ENCODE results near the gene OCA2.

OCA2 gene

DNA sequence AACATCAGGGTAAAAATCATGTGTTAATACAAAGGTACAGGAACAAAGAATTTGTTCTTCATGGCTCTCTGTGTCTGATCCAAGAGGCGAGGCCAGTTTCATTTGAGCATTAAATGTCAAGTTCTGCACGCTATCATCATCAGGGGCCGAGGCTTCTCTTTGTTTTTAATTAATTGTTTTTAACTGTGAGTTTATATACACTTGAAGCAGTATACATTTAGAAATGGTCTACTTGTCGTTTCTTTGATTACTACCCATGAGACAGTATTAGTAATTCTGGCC lies 21.2 kb upstream of the OCA2 start:
- TF ChIP-seq, protein P1, sequence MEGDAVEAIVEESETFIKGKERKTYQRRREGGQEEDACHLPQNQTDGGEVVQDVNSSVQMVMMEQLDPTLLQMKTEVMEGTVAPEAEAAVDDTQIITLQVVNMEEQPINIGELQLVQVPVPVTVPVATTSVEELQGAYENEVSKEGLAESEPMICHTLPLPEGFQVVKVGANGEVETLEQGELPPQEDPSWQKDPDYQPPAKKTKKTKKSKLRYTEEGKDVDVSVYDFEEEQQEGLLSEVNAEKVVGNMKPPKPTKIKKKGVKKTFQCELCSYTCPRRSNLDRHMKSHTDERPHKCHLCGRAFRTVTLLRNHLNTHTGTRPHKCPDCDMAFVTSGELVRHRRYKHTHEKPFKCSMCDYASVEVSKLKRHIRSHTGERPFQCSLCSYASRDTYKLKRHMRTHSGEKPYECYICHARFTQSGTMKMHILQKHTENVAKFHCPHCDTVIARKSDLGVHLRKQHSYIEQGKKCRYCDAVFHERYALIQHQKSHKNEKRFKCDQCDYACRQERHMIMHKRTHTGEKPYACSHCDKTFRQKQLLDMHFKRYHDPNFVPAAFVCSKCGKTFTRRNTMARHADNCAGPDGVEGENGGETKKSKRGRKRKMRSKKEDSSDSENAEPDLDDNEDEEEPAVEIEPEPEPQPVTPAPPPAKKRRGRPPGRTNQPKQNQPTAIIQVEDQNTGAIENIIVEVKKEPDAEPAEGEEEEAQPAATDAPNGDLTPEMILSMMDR (IDR thresholded peaks at IDR 0.05; ENCODE audit: low read depth, low read length) = no peak
- TF ChIP-seq, protein P2, sequence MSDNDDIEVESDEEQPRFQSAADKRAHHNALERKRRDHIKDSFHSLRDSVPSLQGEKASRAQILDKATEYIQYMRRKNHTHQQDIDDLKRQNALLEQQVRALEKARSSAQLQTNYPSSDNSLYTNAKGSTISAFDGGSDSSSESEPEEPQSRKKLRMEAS (IDR thresholded peaks at IDR 0.05; ENCODE audit: low read depth, low read length) = no peak
- TF ChIP-seq POLR2A (IDR thresholded peaks at IDR 0.05; ENCODE audit: extremely low read depth, insufficient read length) (no peak), MYC (IDR thresholded peaks at IDR 0.05; ENCODE audit: low read depth, low read length) (no peak)
- H3K4me3 ChIP-seq (ENCODE audit: low read depth, low read length) = no peak overlapping the region
- DNase-seq (ENCODE audit: low read depth) = no peak

DNA sequence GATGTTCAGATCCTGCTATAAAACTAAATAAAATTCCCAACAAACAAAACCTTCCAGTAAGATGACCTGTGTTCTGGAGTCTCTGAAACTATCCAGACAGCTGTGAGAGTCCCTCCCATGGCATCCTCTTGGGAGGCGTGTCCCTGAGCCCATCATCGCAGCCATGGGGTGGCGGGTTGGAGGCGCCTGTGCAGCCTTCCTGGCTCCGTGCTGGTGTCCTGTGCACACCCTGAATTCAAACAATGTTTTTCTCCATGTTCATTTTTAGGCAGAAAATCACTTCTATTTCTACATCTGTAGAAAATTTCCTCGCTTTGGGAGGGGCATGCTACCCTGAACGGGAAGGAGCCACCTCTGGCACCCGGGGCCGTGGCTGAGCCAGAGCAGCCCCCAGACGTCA lies 19.4 kb upstream of the OCA2 start:
- TF ChIP-seq, protein P1 (IDR thresholded peaks at IDR 0.05; ENCODE audit: low read depth, low read length) = no peak
- TF ChIP-seq POLR2A (IDR thresholded peaks at IDR 0.05; ENCODE audit: extremely low read depth, insufficient read length) = no peak
- TF ChIP-seq, protein P2 (IDR thresholded peaks at IDR 0.05; ENCODE audit: low read depth, low read length) = no peak
- no peak for TF ChIP-seq MYC (IDR thresholded peaks at IDR 0.05; ENCODE audit: low read depth, low read length)
- DNase-seq (ENCODE audit: low read depth) = no peak
- H3K4me3 ChIP-seq (ENCODE audit: low read depth, low read length) = no peak overlapping the region

DNA sequence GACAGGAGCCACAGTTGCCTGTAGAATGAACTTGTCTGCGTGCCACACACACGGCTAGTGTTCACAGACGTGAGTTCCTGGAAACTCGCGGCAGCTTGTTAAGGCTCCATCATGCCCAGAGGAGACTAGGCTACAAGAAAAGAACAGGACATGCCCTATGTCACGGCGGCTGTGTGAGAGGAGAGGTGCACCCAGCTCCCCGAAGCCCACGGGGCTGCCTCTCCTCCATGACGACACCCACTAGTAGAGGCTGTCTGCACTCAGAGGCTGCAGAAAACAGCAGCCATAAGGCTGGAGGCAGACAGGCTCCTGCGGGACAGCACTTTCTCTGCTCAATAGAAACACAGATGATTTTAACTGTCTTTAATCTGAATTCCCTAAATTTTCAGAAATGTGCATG lies 19.0 kb upstream of the OCA2 start:
- TF ChIP-seq, protein P2 (IDR thresholded peaks at IDR 0.05; ENCODE audit: low read depth, low read length) = no peak
- TF ChIP-seq POLR2A (IDR thresholded peaks at IDR 0.05; ENCODE audit: extremely low read depth, insufficient read length) = no peak
- no peak for TF ChIP-seq MYC (IDR thresholded peaks at IDR 0.05; ENCODE audit: low read depth, low read length)
- TF ChIP-seq, protein P1 (IDR thresholded peaks at IDR 0.05; ENCODE audit: low read depth, low read length) = no peak
- no peak overlapping the region for H3K4me3 ChIP-seq (ENCODE audit: low read depth, low read length)

DNA sequence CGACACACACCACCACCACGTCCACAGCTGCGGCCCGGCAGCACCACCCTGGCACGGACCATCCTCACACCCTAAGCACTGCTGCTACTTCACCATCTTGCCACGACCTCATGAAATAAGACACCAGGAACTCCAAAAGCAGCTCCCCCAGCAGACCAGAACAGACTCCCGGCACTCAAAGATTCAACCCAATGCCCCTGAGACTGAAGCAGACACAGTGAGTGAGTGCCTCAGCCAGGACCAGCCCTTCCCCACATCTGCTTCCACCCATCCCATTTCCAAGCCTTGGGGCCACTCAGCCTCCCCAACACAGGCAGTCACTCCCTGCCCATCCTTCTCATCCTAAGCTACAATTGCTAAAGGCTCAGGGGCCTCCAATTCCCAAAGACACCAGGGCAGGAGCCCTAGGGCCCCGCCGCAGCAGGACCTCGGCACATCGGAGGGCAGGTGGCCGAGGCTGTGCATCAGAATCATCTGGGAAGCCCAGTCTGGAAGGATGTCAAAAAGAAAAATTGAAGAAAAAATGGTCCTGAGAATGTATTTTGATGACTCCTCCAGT lies 18.4 kb upstream of the OCA2 start:
- TF ChIP-seq POLR2A (IDR thresholded peaks at IDR 0.05; ENCODE audit: extremely low read depth, insufficient read length) (no peak), MYC (IDR thresholded peaks at IDR 0.05; ENCODE audit: low read depth, low read length) (no peak)
- TF ChIP-seq, protein P1 (IDR thresholded peaks at IDR 0.05; ENCODE audit: low read depth, low read length) = no peak
- TF ChIP-seq, protein P2 (IDR thresholded peaks at IDR 0.05; ENCODE audit: low read depth, low read length) = no peak
- DNase-seq (ENCODE audit: low read depth) = no peak
- no peak overlapping the region for H3K4me3 ChIP-seq (ENCODE audit: low read depth, low read length)

More for the DNA sequence above, 19.0 kb upstream of the OCA2 start:
- DNase-seq (ENCODE audit: low read depth) = no peak

DNA sequence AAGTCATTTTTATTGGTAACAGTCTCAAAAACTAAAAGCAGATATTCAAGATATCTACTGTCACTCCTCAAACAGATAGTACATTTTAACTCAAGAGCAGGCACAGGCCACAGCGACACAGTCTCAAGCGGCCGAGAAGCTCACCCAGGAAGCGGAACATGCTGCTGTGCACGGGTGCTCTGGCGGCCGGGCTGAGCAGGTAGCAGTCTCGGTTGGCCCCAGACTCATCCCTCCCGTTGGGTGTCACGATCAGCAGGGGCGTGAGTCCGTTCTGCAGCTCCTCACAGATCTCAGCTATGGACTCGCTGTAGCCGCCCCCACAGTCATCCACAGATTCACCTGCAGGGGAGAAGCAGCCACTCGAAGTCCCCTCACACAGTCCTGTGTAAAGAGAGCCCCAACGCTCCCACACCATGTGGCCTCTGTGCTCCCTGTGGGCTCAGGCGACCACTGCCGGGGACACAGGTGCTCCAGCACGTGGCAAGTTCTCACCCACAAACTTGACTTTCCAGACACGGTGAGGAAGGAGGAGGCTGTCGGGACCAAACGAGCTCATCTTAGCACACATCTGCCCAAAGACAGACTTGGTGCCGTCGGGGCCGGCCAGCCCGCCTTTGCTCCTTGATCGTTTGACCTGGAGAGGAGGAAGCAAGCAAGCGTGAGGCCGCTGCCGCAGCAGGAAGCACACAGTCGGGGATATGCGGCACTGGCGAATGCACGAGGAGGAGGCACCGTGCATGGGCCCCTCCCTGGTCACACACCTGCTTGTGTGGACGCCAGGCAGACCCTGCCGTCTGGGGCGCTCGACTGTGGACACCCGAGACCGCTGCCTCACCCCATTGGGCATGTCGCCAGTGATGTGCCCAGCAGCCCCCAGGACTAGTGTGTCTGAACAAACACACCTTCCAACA lies 17.7 kb upstream of the OCA2 start:
- TF ChIP-seq, protein P2 (IDR thresholded peaks at IDR 0.05; ENCODE audit: low read depth, low read length) = no peak
- TF ChIP-seq POLR2A (IDR thresholded peaks at IDR 0.05; ENCODE audit: extremely low read depth, insufficient read length) = no peak
- no peak for TF ChIP-seq MYC (IDR thresholded peaks at IDR 0.05; ENCODE audit: low read depth, low read length)
- H3K4me3 ChIP-seq (ENCODE audit: low read depth, low read length) = no peak overlapping the region
- DNase-seq (ENCODE audit: low read depth) = no peak

DNA sequence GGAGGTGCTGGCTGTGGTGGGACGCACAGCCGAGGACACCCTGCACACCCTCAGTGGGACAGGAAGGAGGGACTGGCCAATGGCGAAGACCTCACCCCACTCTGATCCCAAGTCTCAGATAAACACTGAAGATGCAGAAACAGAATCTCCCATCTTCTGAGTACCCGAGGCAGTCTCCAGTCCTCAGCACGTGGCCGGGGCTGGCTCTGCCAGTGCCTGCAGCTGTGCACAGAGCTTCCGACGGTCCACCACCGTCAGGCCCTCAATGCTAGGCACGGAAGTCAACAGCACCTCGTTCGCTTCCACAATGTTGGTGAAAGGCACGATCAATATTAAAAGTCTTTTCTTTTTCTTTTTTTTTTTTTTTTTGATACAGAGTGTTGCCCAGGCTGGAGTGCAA lies 16.8 kb upstream of the OCA2 start:
- TF ChIP-seq MYC (IDR thresholded peaks at IDR 0.05; ENCODE audit: low read depth, low read length) = no peak
- TF ChIP-seq, protein P1 (IDR thresholded peaks at IDR 0.05; ENCODE audit: low read depth, low read length) = no peak
- TF ChIP-seq, protein P2 (IDR thresholded peaks at IDR 0.05; ENCODE audit: low read depth, low read length) = no peak
- TF ChIP-seq POLR2A (IDR thresholded peaks at IDR 0.05; ENCODE audit: extremely low read depth, insufficient read length) = no peak
- no peak for DNase-seq (ENCODE audit: low read depth)
- H3K4me3 ChIP-seq (ENCODE audit: low read depth, low read length) = no peak overlapping the region

Measured in NB4 (cell line).